H1 (cell line): Measurements from ENCODE around the gene TNKS2. TPM values are rescaled to one million over a fixed set of nuclear protein-coding genes. Genes with fewer than 3 reads are reported as not detected.

Experiments
- CTCF ChIA-PET: fragments of 300-600 bp; sonication (Branson Sonifier 250); formaldehyde crosslinking; loops from one replicate; lab custom pipeline; 2021; ENCODE audit not compliant: partially characterized antibody; lab: Charles Lee
- POLR2A ChIA-PET: fragments of 300-600 bp; sonication (Branson Sonifier 250); formaldehyde crosslinking; loops from one replicate; lab custom pipeline; 2021; ENCODE audit warnings: inconsistent platforms; ENCODE audit not compliant: partially characterized antibody; lab: Charles Lee
- DNase-seq, 2 experiments: peaks; one replicate each; pipeline versions ENCODE4 v3.0.0 to v3.0.0-alpha.2; 2010 to 2022; ENCODE audit warnings: low spot score in 2 of 2, low read depth in 1 of 2, mixed read lengths in 1 of 2
- FAIRE-seq: peaks from 2 replicates; lab custom pipeline; 2011; peaks lifted over from hg19 to GRCh38; lab: Jason Lieb, UNC
- H2AFZ ChIP-seq: 2 replicates; pipeline ENCODE4 v1.8.1; 2012; ENCODE audit warnings: low read length, inconsistent platforms
- H2AK5ac ChIP-seq: 2 replicates; pipeline ENCODE4 v1.6.1; 2013; ENCODE audit warnings: low read depth, low read length
- H2BK120ac ChIP-seq: replicated peaks from 2 replicates; pipeline ENCODE3; 2013; ENCODE audit warnings: low read depth, low read length, inconsistent platforms
- H2BK12ac ChIP-seq: 2 replicates; pipeline ENCODE4 v1.6.1; 2013; ENCODE audit warnings: low read depth, low read length
- H2BK15ac ChIP-seq: 2 replicates; pipeline ENCODE4 v1.6.1; 2013; ENCODE audit warnings: low read length
- H2BK20ac ChIP-seq: 2 replicates; pipeline ENCODE4 v1.6.1; 2013; ENCODE audit warnings: low read length
- H2BK5ac ChIP-seq: 2 replicates; pipeline ENCODE4 v1.6.1; 2013; ENCODE audit warnings: low read depth, low read length
- H3K14ac ChIP-seq: 2 replicates; pipeline ENCODE4 v1.6.1; 2013; ENCODE audit warnings: inconsistent platforms; ENCODE audit not compliant: insufficient read length
- H3K18ac ChIP-seq: 2 replicates; pipeline ENCODE4 v1.6.1; 2013; ENCODE audit warnings: low read length; ENCODE audit errors: extremely low read depth
- H3K23ac ChIP-seq: 2 replicates; pipeline ENCODE4 v1.6.1; 2013; ENCODE audit warnings: inconsistent platforms; ENCODE audit not compliant: insufficient read length
- H3K23me2 ChIP-seq: 2 replicates; pipeline ENCODE4 v1.6.1; 2013; ENCODE audit warnings: low read depth, low read length
- H3K27ac ChIP-seq: 2 replicates; pipeline ENCODE4 v1.6.1; 2011; ENCODE audit warnings: low read depth, low read length, inconsistent platforms
- H3K27me3 ChIP-seq, 4 experiments: replicated peaks in 1 of 4; 1 replicate in 1 of 4; 2 replicates in 3 of 4; pipeline versions ENCODE4 v1.6.1 to v1.8.1; 2011 to 2013; ENCODE audit warnings: low read length in 3 of 4, mild to moderate bottlenecking in 3 of 4, inconsistent platforms in 2 of 4, mixed read lengths in 2 of 4, moderate library complexity in 1 of 4; ENCODE audit not compliant: control insufficient read depth in 3 of 4, insufficient read depth in 3 of 4; ENCODE audit errors: extremely low read depth in 1 of 4
- H3K36me3 ChIP-seq, 4 experiments: 2 replicates each; pipeline versions ENCODE4 v1.6.1 to v1.8.1; 2011 to 2013; ENCODE audit warnings: mild to moderate bottlenecking in 4 of 4, low read length in 3 of 4, moderate library complexity in 2 of 4, control low read depth in 1 of 4, inconsistent platforms in 1 of 4; ENCODE audit not compliant: insufficient read depth in 4 of 4, control insufficient read depth in 2 of 4
- H3K4ac ChIP-seq: replicated peaks from 2 replicates; pipeline ENCODE3; 2013; ENCODE audit warnings: low read length, low read depth, mixed read lengths, inconsistent platforms; ENCODE audit not compliant: insufficient read length
- H3K4me1 ChIP-seq, 4 experiments: replicated peaks in 1 of 4; 1 replicate in 1 of 4; 2 replicates in 3 of 4; pipeline versions ENCODE4 v1.6.1 to v1.8.1; 2011 to 2013; ENCODE audit warnings: low read length in 3 of 4, inconsistent platforms in 2 of 4, mixed read lengths in 1 of 4; ENCODE audit not compliant: insufficient read depth in 4 of 4, control insufficient read depth in 3 of 4
- H3K4me2 ChIP-seq, 2 experiments: 2 replicates each; pipeline versions ENCODE4 v1.6.1 to v1.8.1; 2011 to 2013; ENCODE audit warnings: low read depth in 2 of 2, low read length in 2 of 2, control low read depth in 1 of 2, inconsistent platforms in 1 of 2, mild to moderate bottlenecking in 1 of 2; ENCODE audit not compliant: insufficient read depth in 1 of 2
- H3K4me3 ChIP-seq, 4 experiments: fragments of 200-600, 300-600 bp in 1 of 4; sonication (generic), shearing (Covaris generic), sonication (Bioruptor Twin) in 1 of 4; 2 replicates each; pipeline versions ENCODE4 v1.5.1 to v1.8.1; 2011 to 2016; ENCODE audit warnings: low read length in 4 of 4, low read depth in 3 of 4, control low read depth in 2 of 4, inconsistent platforms in 2 of 4, mild to moderate bottlenecking in 2 of 4, mixed read lengths in 1 of 4, moderate library complexity in 1 of 4; ENCODE audit not compliant: insufficient read depth in 2 of 4; ENCODE audit errors: extremely low read depth in 1 of 4
- H3K56ac ChIP-seq: replicated peaks from 2 replicates; pipeline ENCODE3; 2013; ENCODE audit warnings: low read depth, mild to moderate bottlenecking, mixed read lengths, low read length, inconsistent platforms; ENCODE audit not compliant: insufficient read length
- H3K79me1 ChIP-seq: 2 replicates; pipeline ENCODE4 v1.6.1; 2013; ENCODE audit warnings: low read depth, low read length, control low read depth
- H3K79me2 ChIP-seq, 2 experiments: 2 replicates each; pipeline versions ENCODE4 v1.6.1 to v1.8.1; 2012 to 2013; ENCODE audit warnings: low read length in 2 of 2, mild to moderate bottlenecking in 2 of 2, inconsistent platforms in 1 of 2; ENCODE audit not compliant: insufficient read depth in 2 of 2, control insufficient read depth in 1 of 2
- H3K9ac ChIP-seq, 4 experiments: replicated peaks in 1 of 4; 1 replicate in 1 of 4; 2 replicates in 3 of 4; pipeline versions ENCODE4 v1.6.1 to v1.8.1; 2011 to 2013; ENCODE audit warnings: low read depth in 3 of 4, low read length in 3 of 4, control low read depth in 2 of 4, mild to moderate bottlenecking in 2 of 4, moderate library complexity in 2 of 4, inconsistent platforms in 1 of 4; ENCODE audit errors: extremely low read depth in 1 of 4
- H3K9me3 ChIP-seq, 2 experiments: 2 replicates each; pipeline versions ENCODE4 v1.6.1 to v1.8.1; 2012 to 2013; ENCODE audit warnings: mild to moderate bottlenecking in 2 of 2, moderate library complexity in 2 of 2, control low read depth in 1 of 2, inconsistent platforms in 1 of 2, low read depth in 1 of 2, low read length in 1 of 2, mixed read lengths in 1 of 2; ENCODE audit not compliant: insufficient read depth in 2 of 2
- H4K20me1 ChIP-seq, 2 experiments: replicated peaks in 1 of 2; 2 replicates each; pipeline versions ENCODE3 to v1.8.1; 2011 to 2013; ENCODE audit warnings: inconsistent platforms in 2 of 2, low read length in 2 of 2, mild to moderate bottlenecking in 1 of 2; ENCODE audit not compliant: insufficient read depth in 2 of 2, control insufficient read depth in 1 of 2
- H4K5ac ChIP-seq: 2 replicates; pipeline ENCODE4 v1.6.1; 2013; ENCODE audit warnings: low read length, low read depth, mixed read lengths, inconsistent platforms; ENCODE audit not compliant: insufficient read length
- H4K8ac ChIP-seq: 2 replicates; pipeline ENCODE4 v1.8.0; 2013; ENCODE audit warnings: mild to moderate bottlenecking, moderate library complexity, low read length, inconsistent platforms; ENCODE audit not compliant: insufficient read depth; ENCODE audit errors: extremely low read depth
- H4K91ac ChIP-seq: replicated peaks from 2 replicates; pipeline ENCODE3; 2013; ENCODE audit warnings: low read length, mixed read lengths, inconsistent platforms; ENCODE audit not compliant: insufficient read length
- BACH1 ChIP-seq: IDR thresholded peaks from 2 replicates; pipeline ENCODE4 v1.6.1; 2012; ENCODE audit warnings: low read length, improper control_type of control experiment
- CBX8 ChIP-seq: fragments of 300-800, 300-1000 bp; sonication (generic); IDR thresholded peaks from 2 replicates; pipeline ENCODE4 v1.7.1; 2016; ENCODE audit warnings: low read depth, low read length, borderline replicate concordance
- CHD2 ChIP-seq: IDR thresholded peaks from 2 replicates; pipeline ENCODE4 v1.6.1; 2012; ENCODE audit warnings: low read length, improper control_type of control experiment
- CTCF ChIP-seq, 3 experiments: IDR thresholded peaks; 1 replicate in 2 of 3; 2 replicates in 1 of 3; pipeline versions ENCODE4 v1.5.1 to v1.6.1; 2011; ENCODE audit warnings: low read length in 3 of 3, mild to moderate bottlenecking in 3 of 3, inconsistent platforms in 2 of 3, low read depth in 1 of 3, moderate library complexity in 1 of 3; ENCODE audit not compliant: insufficient read depth in 1 of 3; ENCODE audit errors: control extremely low read depth in 1 of 3
- EGR1 ChIP-seq: IDR thresholded peaks from 2 replicates; pipeline ENCODE4 v1.6.1; 2011; ENCODE audit warnings: low read depth, low read length, borderline replicate concordance
- EZH2 ChIP-seq: fragments of 200-600 bp; sonication (generic); IDR thresholded peaks from 2 replicates; pipeline ENCODE4 v1.7.1; 2012; ENCODE audit warnings: low read depth, mild to moderate bottlenecking, moderate library complexity, low read length, inconsistent platforms; ENCODE audit not compliant: severe bottlenecking
- KDM5A ChIP-seq: fragments of 200-600 bp; IDR thresholded peaks from 2 replicates; pipeline ENCODE4 v1.7.1; 2012; ENCODE audit warnings: mild to moderate bottlenecking, low read length, inconsistent platforms, mixed read lengths
- POU5F1 ChIP-seq: IDR thresholded peaks from 2 replicates; pipeline ENCODE4 v1.6.1; 2011; ENCODE audit warnings: low read depth, mild to moderate bottlenecking, low read length, moderate library complexity
- RBBP5 ChIP-seq: IDR thresholded peaks from 2 replicates; pipeline ENCODE4 v1.7.1; 2012; ENCODE audit warnings: low read depth, mild to moderate bottlenecking, inconsistent platforms, low read length, moderate library complexity, borderline replicate concordance
- SP1 ChIP-seq: IDR thresholded peaks from 2 replicates; pipeline ENCODE4 v1.6.1; 2011; ENCODE audit warnings: low read depth, low read length
- SRF ChIP-seq: IDR thresholded peaks from 2 replicates; pipeline ENCODE4 v1.6.1; 2011; ENCODE audit warnings: mild to moderate bottlenecking, low read depth, low read length, moderate library complexity
- TBP ChIP-seq: IDR thresholded peaks from 2 replicates; pipeline ENCODE4 v1.6.1; 2011; ENCODE audit warnings: low read depth, low read length, improper control_type of control experiment
- TEAD4 ChIP-seq: IDR thresholded peaks from 2 replicates; pipeline ENCODE4 v1.6.1; 2012; ENCODE audit warnings: low read depth, low read length, inconsistent platforms, mixed read lengths
- WGBS, 2 experiments: shearing (Covaris generic) in 1 of 2; methylation state at CpG; one replicate each; pipeline versions ENCODE4 v1.1.6 to v1.1.7; 2013 to 2015; ENCODE audit warnings: low lambda C conversion rate in 2 of 2, mixed read lengths in 2 of 2, inconsistent platforms in 1 of 2, low coverage in 1 of 2, missing lambda C conversion rate in 1 of 2; ENCODE audit not compliant: insufficient replicate concordance in 2 of 2, insufficient coverage in 1 of 2, insufficient read length in 1 of 2; ENCODE audit errors: extremely low coverage in 1 of 2, missing lambda C conversion rate in 1 of 2; 5-methylcytosine and 5-hydroxymethylcytosine counted together
- polyA plus RNA-seq, 7 experiments: library from polyadenylated mRNA; depleted of rRNA in 3 of 7; stranded (reverse) in 5 of 7; unstranded in 2 of 7; fragments of >200 nt in 5 of 7; fragments of 200-250 nt in 2 of 7; gene quantifications; 1 replicate in 5 of 7; 2 replicates in 1 of 7; 4 replicates in 1 of 7; pipeline versions ENCODE4 v1.2.1 to v1.2.3, GENCODE V29; 2011 to 2013; ENCODE audit warnings: missing spikeins in 2 of 7, mixed read lengths in 2 of 7
- total RNA-seq: library from RNA; stranded (reverse); fragmentation: NEBNext Ultra II Directional; extraction: Animal tissue kit (Norgen Biotek cat#: 25700); gene quantifications from 2 replicates; pipeline ENCODE4 v1.2.1, GENCODE V29; 2021

TNKS2 gene
- total and polyA plus RNA-seq, 2 of the 8 experiments (the other 6 are each of a cell fraction or from before 2014, with no cell fraction given): 23.3 to 73.6 TPM

- Histone ChIP-seq H2BK120ac (no peak overlapping the region), H3K79me2 (peaks cover 35 to 72% of the 10 kb centered on the region in 2 experiments), H4K5ac (no peak overlapping the region), H2BK5ac (no peak overlapping the region), H3K9me3 (no peaks in the 10 kb centered on the region), H3K9ac (no peak overlapping the region; a peak in 2 of 7 replicates), H3K27me3 (no peaks in the 10 kb centered on the region), H2BK15ac (no peak overlapping the region), H2AK5ac (no peak overlapping the region), H2BK20ac (no peak overlapping the region), H3K56ac (no peak overlapping the region), H2AFZ (no peak overlapping the region), H3K23me2 (peaks cover 6% of the 10 kb centered on the region), H4K91ac (no peak overlapping the region), H3K79me1 (peaks cover 4% of the 10 kb centered on the region; the same call in 1 of the 2 replicates), H3K4ac (no peak overlapping the region), H3K36me3 (peaks cover 3 to 6% (median 5%) of the 10 kb centered on the region in 4 experiments; a peak in 7 of 8 replicates), H2BK12ac (no peak overlapping the region), H3K23ac (no peak overlapping the region), H3K4me2 (peak overlapping the region; percentile 71 to 85), H3K18ac (no peak overlapping the region), H3K14ac (no peak overlapping the region), H3K4me3 (peak overlapping the region; percentile 70 to 96 (median 92)), H3K4me1 (peaks cover 2 to 13% (median 8%) of the 10 kb centered on the region in 4 experiments), H4K20me1 (peaks cover 10 to 14% of the 10 kb centered on the region in 2 experiments), H3K27ac (no peak overlapping the region), H4K8ac (no peak overlapping the region)
- CTCF ChIA-PET: no interaction called here
- DNase-seq (no peak), FAIRE-seq (no peak)
- POLR2A ChIA-PET: interaction anchor here (0.6 to 2.1 kb wide), 5 partner anchors 9 to 109 kb away, joined by 3 to 8 read pairs (median 3); partner anchors contain the start of gene FGFBP3
- WGBS, 2 experiments: 19% methylated on average over 4 of the region's 4 CpGs; no CpG with 5 or more reads in 1 of the 2 experiments
- TF ChIP-seq POU5F1: no peak
- TF ChIP-seq BACH1: no peak
- TF ChIP-seq KDM5A: no peak
- no peak for TF ChIP-seq SP1
- TF ChIP-seq SRF: no peak
- TF ChIP-seq TEAD4: no peak
- no peak for TF ChIP-seq EZH2
- TF ChIP-seq EGR1: no peak
- no peak for TF ChIP-seq TBP
- no peak for TF ChIP-seq CBX8
- no peak for TF ChIP-seq CTCF (IDR thresholded peaks at IDR 0.05; ENCODE audit: control extremely low read depth in 1 of 3, insufficient read depth in 1 of 3, low read depth in 1 of 3, low read length in 3 of 3)
- TF ChIP-seq RBBP5: no peak
- no peak for TF ChIP-seq CHD2
Observed at GRCh38 chr10:91799612-91799975, 1.4 kb downstream of the TNKS2 start.
